H1 (cell line): Measurements from ENCODE around the gene ECE2. TPM values are rescaled to one million over a fixed set of nuclear protein-coding genes. Genes with fewer than 3 reads are reported as not detected.

ENCODE experiments used
- CTCF ChIA-PET: fragments of 300-600 bp; sonication (Branson Sonifier 250); formaldehyde crosslinking; loops from one replicate; lab custom pipeline; 2021; ENCODE audit not compliant: partially characterized antibody; lab: Charles Lee
- POLR2A ChIA-PET: fragments of 300-600 bp; sonication (Branson Sonifier 250); formaldehyde crosslinking; loops from one replicate; lab custom pipeline; 2021; ENCODE audit warnings: inconsistent platforms; ENCODE audit not compliant: partially characterized antibody; lab: Charles Lee
- DNase-seq, 2 experiments: peaks; one replicate each; pipeline versions ENCODE4 v3.0.0 to v3.0.0-alpha.2; 2010 to 2022; ENCODE audit warnings: low spot score in 2 of 2, low read depth in 1 of 2, mixed read lengths in 1 of 2
- FAIRE-seq: peaks from 2 replicates; lab custom pipeline; 2011; peaks lifted over from hg19 to GRCh38; lab: Jason Lieb, UNC
- H2AFZ ChIP-seq: 2 replicates; pipeline ENCODE4 v1.8.1; 2012; ENCODE audit warnings: low read length, inconsistent platforms
- H2AK5ac ChIP-seq: 2 replicates; pipeline ENCODE4 v1.6.1; 2013; ENCODE audit warnings: low read depth, low read length
- H2BK120ac ChIP-seq: replicated peaks from 2 replicates; pipeline ENCODE3; 2013; ENCODE audit warnings: low read depth, low read length, inconsistent platforms
- H2BK12ac ChIP-seq: 2 replicates; pipeline ENCODE4 v1.6.1; 2013; ENCODE audit warnings: low read depth, low read length
- H2BK15ac ChIP-seq: 2 replicates; pipeline ENCODE4 v1.6.1; 2013; ENCODE audit warnings: low read length
- H2BK20ac ChIP-seq: 2 replicates; pipeline ENCODE4 v1.6.1; 2013; ENCODE audit warnings: low read length
- H2BK5ac ChIP-seq: 2 replicates; pipeline ENCODE4 v1.6.1; 2013; ENCODE audit warnings: low read depth, low read length
- H3K14ac ChIP-seq: 2 replicates; pipeline ENCODE4 v1.6.1; 2013; ENCODE audit warnings: inconsistent platforms; ENCODE audit not compliant: insufficient read length
- H3K18ac ChIP-seq: 2 replicates; pipeline ENCODE4 v1.6.1; 2013; ENCODE audit warnings: low read length; ENCODE audit errors: extremely low read depth
- H3K23ac ChIP-seq: 2 replicates; pipeline ENCODE4 v1.6.1; 2013; ENCODE audit warnings: inconsistent platforms; ENCODE audit not compliant: insufficient read length
- H3K23me2 ChIP-seq: 2 replicates; pipeline ENCODE4 v1.6.1; 2013; ENCODE audit warnings: low read depth, low read length
- H3K27ac ChIP-seq: 2 replicates; pipeline ENCODE4 v1.6.1; 2011; ENCODE audit warnings: low read depth, low read length, inconsistent platforms
- H3K27me3 ChIP-seq, 4 experiments: replicated peaks in 1 of 4; 1 replicate in 1 of 4; 2 replicates in 3 of 4; pipeline versions ENCODE4 v1.6.1 to v1.8.1; 2011 to 2013; ENCODE audit warnings: low read length in 3 of 4, mild to moderate bottlenecking in 3 of 4, inconsistent platforms in 2 of 4, mixed read lengths in 2 of 4, moderate library complexity in 1 of 4; ENCODE audit not compliant: control insufficient read depth in 3 of 4, insufficient read depth in 3 of 4; ENCODE audit errors: extremely low read depth in 1 of 4
- H3K36me3 ChIP-seq, 4 experiments: 2 replicates each; pipeline versions ENCODE4 v1.6.1 to v1.8.1; 2011 to 2013; ENCODE audit warnings: mild to moderate bottlenecking in 4 of 4, low read length in 3 of 4, moderate library complexity in 2 of 4, control low read depth in 1 of 4, inconsistent platforms in 1 of 4; ENCODE audit not compliant: insufficient read depth in 4 of 4, control insufficient read depth in 2 of 4
- H3K4ac ChIP-seq: replicated peaks from 2 replicates; pipeline ENCODE3; 2013; ENCODE audit warnings: low read length, low read depth, mixed read lengths, inconsistent platforms; ENCODE audit not compliant: insufficient read length
- H3K4me1 ChIP-seq, 4 experiments: replicated peaks in 1 of 4; 1 replicate in 1 of 4; 2 replicates in 3 of 4; pipeline versions ENCODE4 v1.6.1 to v1.8.1; 2011 to 2013; ENCODE audit warnings: low read length in 3 of 4, inconsistent platforms in 2 of 4, mixed read lengths in 1 of 4; ENCODE audit not compliant: insufficient read depth in 4 of 4, control insufficient read depth in 3 of 4
- H3K4me2 ChIP-seq, 2 experiments: 2 replicates each; pipeline versions ENCODE4 v1.6.1 to v1.8.1; 2011 to 2013; ENCODE audit warnings: low read depth in 2 of 2, low read length in 2 of 2, control low read depth in 1 of 2, inconsistent platforms in 1 of 2, mild to moderate bottlenecking in 1 of 2; ENCODE audit not compliant: insufficient read depth in 1 of 2
- H3K4me3 ChIP-seq, 4 experiments: fragments of 200-600, 300-600 bp in 1 of 4; sonication (generic), shearing (Covaris generic), sonication (Bioruptor Twin) in 1 of 4; 2 replicates each; pipeline versions ENCODE4 v1.5.1 to v1.8.1; 2011 to 2016; ENCODE audit warnings: low read length in 4 of 4, low read depth in 3 of 4, control low read depth in 2 of 4, inconsistent platforms in 2 of 4, mild to moderate bottlenecking in 2 of 4, mixed read lengths in 1 of 4, moderate library complexity in 1 of 4; ENCODE audit not compliant: insufficient read depth in 2 of 4; ENCODE audit errors: extremely low read depth in 1 of 4
- H3K56ac ChIP-seq: replicated peaks from 2 replicates; pipeline ENCODE3; 2013; ENCODE audit warnings: low read depth, mild to moderate bottlenecking, mixed read lengths, low read length, inconsistent platforms; ENCODE audit not compliant: insufficient read length
- H3K79me1 ChIP-seq: 2 replicates; pipeline ENCODE4 v1.6.1; 2013; ENCODE audit warnings: low read depth, low read length, control low read depth
- H3K79me2 ChIP-seq, 2 experiments: 2 replicates each; pipeline versions ENCODE4 v1.6.1 to v1.8.1; 2012 to 2013; ENCODE audit warnings: low read length in 2 of 2, mild to moderate bottlenecking in 2 of 2, inconsistent platforms in 1 of 2; ENCODE audit not compliant: insufficient read depth in 2 of 2, control insufficient read depth in 1 of 2
- H3K9ac ChIP-seq, 4 experiments: replicated peaks in 1 of 4; 1 replicate in 1 of 4; 2 replicates in 3 of 4; pipeline versions ENCODE4 v1.6.1 to v1.8.1; 2011 to 2013; ENCODE audit warnings: low read depth in 3 of 4, low read length in 3 of 4, control low read depth in 2 of 4, mild to moderate bottlenecking in 2 of 4, moderate library complexity in 2 of 4, inconsistent platforms in 1 of 4; ENCODE audit errors: extremely low read depth in 1 of 4
- H3K9me3 ChIP-seq, 2 experiments: 2 replicates each; pipeline versions ENCODE4 v1.6.1 to v1.8.1; 2012 to 2013; ENCODE audit warnings: mild to moderate bottlenecking in 2 of 2, moderate library complexity in 2 of 2, control low read depth in 1 of 2, inconsistent platforms in 1 of 2, low read depth in 1 of 2, low read length in 1 of 2, mixed read lengths in 1 of 2; ENCODE audit not compliant: insufficient read depth in 2 of 2
- H4K20me1 ChIP-seq, 2 experiments: replicated peaks in 1 of 2; 2 replicates each; pipeline versions ENCODE3 to v1.8.1; 2011 to 2013; ENCODE audit warnings: inconsistent platforms in 2 of 2, low read length in 2 of 2, mild to moderate bottlenecking in 1 of 2; ENCODE audit not compliant: insufficient read depth in 2 of 2, control insufficient read depth in 1 of 2
- H4K5ac ChIP-seq: 2 replicates; pipeline ENCODE4 v1.6.1; 2013; ENCODE audit warnings: low read length, low read depth, mixed read lengths, inconsistent platforms; ENCODE audit not compliant: insufficient read length
- H4K8ac ChIP-seq: 2 replicates; pipeline ENCODE4 v1.8.0; 2013; ENCODE audit warnings: mild to moderate bottlenecking, moderate library complexity, low read length, inconsistent platforms; ENCODE audit not compliant: insufficient read depth; ENCODE audit errors: extremely low read depth
- H4K91ac ChIP-seq: replicated peaks from 2 replicates; pipeline ENCODE3; 2013; ENCODE audit warnings: low read length, mixed read lengths, inconsistent platforms; ENCODE audit not compliant: insufficient read length
- BACH1 ChIP-seq: IDR thresholded peaks from 2 replicates; pipeline ENCODE4 v1.6.1; 2012; ENCODE audit warnings: low read length, improper control_type of control experiment
- CEBPB ChIP-seq: IDR thresholded peaks from 2 replicates; pipeline ENCODE4 v1.6.1; 2012; ENCODE audit warnings: low read depth, low read length
- EZH2 ChIP-seq: fragments of 200-600 bp; sonication (generic); IDR thresholded peaks from 2 replicates; pipeline ENCODE4 v1.7.1; 2012; ENCODE audit warnings: low read depth, mild to moderate bottlenecking, moderate library complexity, low read length, inconsistent platforms; ENCODE audit not compliant: severe bottlenecking
- KDM1A ChIP-seq: fragments of 200-600, 300-600 bp; sonication (generic); IDR thresholded peaks from 2 replicates; pipeline ENCODE4 v1.7.1; 2016; ENCODE audit warnings: mild to moderate bottlenecking, low read length, borderline replicate concordance
- MAFK ChIP-seq: IDR thresholded peaks from 2 replicates; pipeline ENCODE4 v1.6.1; 2012; ENCODE audit warnings: low read depth, mild to moderate bottlenecking, improper control_type of control experiment, low read length
- SUZ12 ChIP-seq: fragments of 200-600 bp; sonication (generic); IDR thresholded peaks from 2 replicates; pipeline ENCODE4 v1.6.1; 2012; ENCODE audit warnings: mild to moderate bottlenecking, inconsistent platforms, low read length, moderate library complexity, mixed read lengths
- ZNF274 ChIP-seq: IDR thresholded peaks from 2 replicates; pipeline ENCODE4 v1.7.0; 2012; ENCODE audit warnings: low read length, borderline replicate concordance; ENCODE audit errors: extremely low read depth
- WGBS, 2 experiments: shearing (Covaris generic) in 1 of 2; methylation state at CpG; one replicate each; pipeline versions ENCODE4 v1.1.6 to v1.1.7; 2013 to 2015; ENCODE audit warnings: low lambda C conversion rate in 2 of 2, mixed read lengths in 2 of 2, inconsistent platforms in 1 of 2, low coverage in 1 of 2, missing lambda C conversion rate in 1 of 2; ENCODE audit not compliant: insufficient replicate concordance in 2 of 2, insufficient coverage in 1 of 2, insufficient read length in 1 of 2; ENCODE audit errors: extremely low coverage in 1 of 2, missing lambda C conversion rate in 1 of 2; 5-methylcytosine and 5-hydroxymethylcytosine counted together
- polyA plus RNA-seq, 7 experiments: library from polyadenylated mRNA; depleted of rRNA in 3 of 7; stranded (reverse) in 5 of 7; unstranded in 2 of 7; fragments of >200 nt in 5 of 7; fragments of 200-250 nt in 2 of 7; gene quantifications; 1 replicate in 5 of 7; 2 replicates in 1 of 7; 4 replicates in 1 of 7; pipeline versions ENCODE4 v1.2.1 to v1.2.3, GENCODE V29; 2011 to 2013; ENCODE audit warnings: missing spikeins in 2 of 7, mixed read lengths in 2 of 7
- total RNA-seq: library from RNA; stranded (reverse); fragmentation: NEBNext Ultra II Directional; extraction: Animal tissue kit (Norgen Biotek cat#: 25700); gene quantifications from 2 replicates; pipeline ENCODE4 v1.2.1, GENCODE V29; 2021

The ECE2 gene
- total and polyA plus RNA-seq, 2 of the 8 experiments (the other 6 are each of a cell fraction or from before 2014, with no cell fraction given), result 0.44 to 0.86 TPM

GRCh38 chr3:184235381-184236032 lies 40.3 kb upstream of the ECE2 start:
- Histone ChIP-seq H3K18ac (no peak overlapping the region), H4K20me1 (peaks cover 7 to 9% of the 10 kb centered on the region in 2 experiments), H3K9me3 (no peaks in the 10 kb centered on the region), H3K36me3 (peaks cover 0 to 3% (median 0%) of the 10 kb centered on the region in 4 experiments; a peak in 1 of 8 replicates), H3K27ac (no peak overlapping the region), H4K91ac (no peak overlapping the region), H3K4me3 (no peak overlapping the region)
- TF ChIP-seq EZH2, result no peak
- no peak for TF ChIP-seq ZNF274
- no peak for TF ChIP-seq BACH1
- no peak for TF ChIP-seq CEBPB
- no peak for TF ChIP-seq SUZ12
- TF ChIP-seq MAFK, result no peak
- TF ChIP-seq KDM1A, result no peak
- TF ChIP-seq, all 59 proteins: peak for 0
- Histone ChIP-seq H2BK12ac (no peak overlapping the region), H3K4ac (no peak overlapping the region), H3K23ac (no peak overlapping the region), H2AK5ac (no peak overlapping the region), H3K56ac (no peak overlapping the region), H4K8ac (no peak overlapping the region), H2BK15ac (no peak overlapping the region), H3K27me3 (peaks cover 15 to 31% (median 26%) of the 10 kb centered on the region in 4 experiments), H3K4me2 (no peak overlapping the region), H3K23me2 (no peaks in the 10 kb centered on the region; the same call in 1 of the 2 replicates), H2BK20ac (no peak overlapping the region), H2AFZ (no peak overlapping the region), H3K79me1 (no peaks in the 10 kb centered on the region), H2BK5ac (no peak overlapping the region), H4K5ac (no peak overlapping the region), H2BK120ac (no peak overlapping the region), H3K9ac (no peak overlapping the region; a peak in 1 of 7 replicates), H3K4me1 (peaks cover 0 to 5% (median 1%) of the 10 kb centered on the region in 4 experiments; a peak in 2 of 7 replicates), H3K79me2 (no peaks in the 10 kb centered on the region), H3K14ac (no peak overlapping the region)
- DNase-seq (no peak), FAIRE-seq (no peak)
- 93% methylated on average over 4 of the region's 4 CpGs; no CpG with 5 or more reads in 1 of the 2 experiments for WGBS, 2 experiments
- ChIA-PET CTCF (interaction anchor here (2.3 to 8.9 kb wide), 2 partner anchors 8 to 11 kb away, joined by 7 to 183 read pairs; partner anchors contain the start of gene VWA5B2), POLR2A (interaction anchor here (1.0 to 1.7 kb wide), 3 partner anchors 11 to 14 kb away, joined by 3 to 8 read pairs (median 5); partner anchors contain the start of gene EEF1AKMT4)
